ENCODE data around the gene TNFRSF13B.
"Not testable (repeated sequence)": the region's sequence is repeated elsewhere in the genome, so short reads cannot be mapped to it uniquely, and the experiment has no call there.

The TNFRSF13B gene

GRCh38 chr17:16925461-16926060 is 46.4 kb downstream of the TNFRSF13B start:
- Histone ChIP-seq H3K4me1 (ENCODE audit: control insufficient read depth in 1 of 2, insufficient read depth in 2 of 2, low read length in 2 of 2) (no peaks in the 10 kb centered on the region), H3K9me3 (ENCODE audit: control insufficient read depth in 1 of 2, low read length in 2 of 2) (no peaks in the 10 kb centered on the region), H3K27me3 (ENCODE audit: control insufficient read depth in 1 of 2, insufficient read depth in 2 of 2, low read length in 2 of 2) (no peaks in the 10 kb centered on the region), H3K4me3 (ENCODE audit: low read depth in 1 of 2, low read length in 2 of 2) (no peak overlapping the region), H3K36me3 (ENCODE audit: control insufficient read depth in 1 of 2, insufficient read depth in 2 of 2, low read length in 2 of 2) (no peaks in the 10 kb centered on the region), H3K27ac (ENCODE audit: low read depth, low read length) (no peak overlapping the region), H3K9ac (ENCODE audit: low read depth in 1 of 2, low read length in 2 of 2) (no peak overlapping the region)

- H3K27me3 ChIP-seq (ENCODE audit: control insufficient read depth in 1 of 2, insufficient read depth in 2 of 2, low read length in 2 of 2): no peaks in the 10 kb centered on the region
- H3K4me1 ChIP-seq (ENCODE audit: control insufficient read depth in 1 of 2, insufficient read depth in 2 of 2, low read length in 2 of 2): no peaks in the 10 kb centered on the region
- no peak overlapping the region for H3K4me3 ChIP-seq (ENCODE audit: low read depth in 1 of 2, low read length in 2 of 2)
- no peak overlapping the region for H3K9ac ChIP-seq (ENCODE audit: low read depth in 1 of 2, low read length in 2 of 2)
- H3K27ac ChIP-seq (ENCODE audit: low read depth, low read length): no peak overlapping the region
- H3K9me3 ChIP-seq (ENCODE audit: control insufficient read depth in 1 of 2, low read length in 2 of 2): no peaks in the 10 kb centered on the region
- no peaks in the 10 kb centered on the region for H3K36me3 ChIP-seq (ENCODE audit: control insufficient read depth in 1 of 2, insufficient read depth in 2 of 2, low read length in 2 of 2)
Observed at GRCh38 chr17:16924696-16925440, 47.0 kb downstream of the TNFRSF13B start.

DNA sequence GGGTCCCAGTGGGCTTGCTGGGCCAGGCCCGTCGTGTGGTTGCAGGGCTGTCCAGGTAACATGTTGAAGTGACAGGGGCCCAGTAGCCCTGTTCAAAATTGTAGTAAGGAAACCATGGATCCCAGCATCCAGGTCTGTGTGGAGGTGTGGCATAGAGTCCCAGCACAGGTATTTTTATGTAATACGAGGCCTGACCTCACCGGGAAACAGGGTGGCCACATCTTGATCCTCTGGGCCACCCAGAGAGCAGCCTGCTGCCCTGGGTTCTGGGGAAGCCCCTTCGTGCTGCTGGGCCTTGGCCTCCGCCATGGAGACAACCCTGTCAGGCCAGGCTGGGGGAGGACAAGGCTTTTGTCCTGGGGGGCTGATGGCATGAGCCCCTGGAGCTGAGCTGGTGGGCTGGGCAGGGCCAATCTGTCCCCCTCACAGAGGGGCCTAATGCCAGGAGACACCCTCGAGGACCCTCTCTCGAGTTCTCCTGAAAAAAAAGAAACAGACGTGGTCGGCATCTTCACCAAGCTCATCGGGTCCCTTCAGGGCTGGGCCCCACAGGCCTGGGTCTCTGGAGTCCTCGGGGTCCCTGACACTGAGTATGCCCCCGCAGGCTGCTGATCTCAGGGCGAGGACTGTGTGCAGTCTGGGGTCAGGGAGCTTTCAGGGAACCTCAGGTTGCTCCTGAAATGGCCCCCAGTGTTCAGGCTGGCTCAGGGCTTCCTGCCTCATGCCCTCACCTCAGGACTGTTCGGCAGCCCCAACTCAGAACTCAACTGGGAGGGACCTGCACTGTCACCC is 47.8 kb downstream of the TNFRSF13B start:
- no peaks in the 10 kb centered on the region for H3K27me3 ChIP-seq (ENCODE audit: control insufficient read depth in 1 of 2, insufficient read depth in 2 of 2, low read length in 2 of 2)
- no peak overlapping the region for H3K4me3 ChIP-seq (ENCODE audit: low read depth in 1 of 2, low read length in 2 of 2)

GRCh38 chr17:16923097-16923903 is 48.6 kb downstream of the TNFRSF13B start:
- no peaks in the 10 kb centered on the region for H3K9me3 ChIP-seq (ENCODE audit: control insufficient read depth in 1 of 2, low read length in 2 of 2)
- H3K36me3 ChIP-seq (ENCODE audit: control insufficient read depth in 1 of 2, insufficient read depth in 2 of 2, low read length in 2 of 2): no peaks in the 10 kb centered on the region
- H3K4me1 ChIP-seq (ENCODE audit: control insufficient read depth in 1 of 2, insufficient read depth in 2 of 2, low read length in 2 of 2): no peaks in the 10 kb centered on the region
- no peak overlapping the region for H3K4me3 ChIP-seq (ENCODE audit: low read depth in 1 of 2, low read length in 2 of 2)
- no peak overlapping the region for H3K9ac ChIP-seq (ENCODE audit: low read depth in 1 of 2, low read length in 2 of 2)
- no peak overlapping the region for H3K27ac ChIP-seq (ENCODE audit: low read depth, low read length)
- no peaks in the 10 kb centered on the region for H3K27me3 ChIP-seq (ENCODE audit: control insufficient read depth in 1 of 2, insufficient read depth in 2 of 2, low read length in 2 of 2)

More for the DNA sequence above, 47.8 kb downstream of the TNFRSF13B start:
- Histone ChIP-seq H3K27ac (ENCODE audit: low read depth, low read length) (no peak overlapping the region), H3K9ac (ENCODE audit: low read depth in 1 of 2, low read length in 2 of 2) (no peak overlapping the region), H3K4me1 (ENCODE audit: control insufficient read depth in 1 of 2, insufficient read depth in 2 of 2, low read length in 2 of 2) (no peaks in the 10 kb centered on the region), H3K9me3 (ENCODE audit: control insufficient read depth in 1 of 2, low read length in 2 of 2) (no peaks in the 10 kb centered on the region), H3K36me3 (ENCODE audit: control insufficient read depth in 1 of 2, insufficient read depth in 2 of 2, low read length in 2 of 2) (no peaks in the 10 kb centered on the region)

DNA sequence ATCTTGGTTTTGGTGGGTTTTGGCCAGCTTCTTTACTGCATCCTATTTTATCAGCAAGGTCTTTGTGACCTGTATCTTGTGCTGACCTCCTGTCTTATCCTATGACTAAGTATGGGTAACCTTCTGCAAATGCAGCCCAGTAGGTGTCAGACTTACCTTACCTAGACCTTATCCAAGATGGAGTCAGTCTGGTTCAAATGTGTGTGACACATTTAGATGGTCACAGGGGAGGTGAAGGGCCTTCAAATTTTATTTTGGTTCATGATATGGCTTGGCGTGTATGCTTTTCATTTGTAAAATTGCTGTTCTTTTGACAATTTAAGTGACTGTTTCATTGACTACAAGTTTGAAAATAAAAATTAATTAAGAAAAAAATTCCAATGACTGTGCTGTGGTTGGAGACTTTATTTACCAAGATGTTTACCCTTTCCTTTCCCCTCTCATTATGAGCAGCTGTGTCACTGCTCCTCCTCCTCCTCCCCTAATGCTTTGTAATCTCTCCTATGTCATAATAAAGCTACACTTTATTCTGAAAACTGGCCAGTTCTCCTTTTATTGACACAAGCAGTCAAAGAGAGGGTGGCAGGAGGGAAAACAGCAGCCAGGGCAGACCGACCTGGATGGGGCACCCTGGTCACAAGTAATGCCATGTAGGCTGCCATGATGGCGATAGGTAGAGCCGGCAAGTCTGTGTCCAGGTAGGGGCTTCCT is 49.4 kb downstream of the TNFRSF13B start:
- Histone ChIP-seq H3K9me3 (ENCODE audit: control insufficient read depth in 1 of 2, low read length in 2 of 2) (no peaks in the 10 kb centered on the region), H3K4me3 (ENCODE audit: low read depth in 1 of 2, low read length in 2 of 2) (no peak overlapping the region), H3K27ac (ENCODE audit: low read depth, low read length) (no peak overlapping the region), H3K27me3 (ENCODE audit: control insufficient read depth in 1 of 2, insufficient read depth in 2 of 2, low read length in 2 of 2) (no peaks in the 10 kb centered on the region), H3K4me1 (ENCODE audit: control insufficient read depth in 1 of 2, insufficient read depth in 2 of 2, low read length in 2 of 2) (no peaks in the 10 kb centered on the region), H3K36me3 (ENCODE audit: control insufficient read depth in 1 of 2, insufficient read depth in 2 of 2, low read length in 2 of 2) (no peaks in the 10 kb centered on the region), H3K9ac (ENCODE audit: low read depth in 1 of 2, low read length in 2 of 2) (no peak overlapping the region)

- not testable (repeated sequence) for H3K4me1 ChIP-seq (ENCODE audit: control insufficient read depth in 1 of 2, insufficient read depth in 2 of 2, low read length in 2 of 2); H3K9ac ChIP-seq (ENCODE audit: low read depth in 1 of 2, low read length in 2 of 2); H3K4me3 ChIP-seq (ENCODE audit: low read depth in 1 of 2, low read length in 2 of 2); H3K36me3 ChIP-seq (ENCODE audit: control insufficient read depth in 1 of 2, insufficient read depth in 2 of 2, low read length in 2 of 2); H3K27me3 ChIP-seq (ENCODE audit: control insufficient read depth in 1 of 2, insufficient read depth in 2 of 2, low read length in 2 of 2); H3K27ac ChIP-seq (ENCODE audit: low read depth, low read length); H3K9me3 ChIP-seq (ENCODE audit: control insufficient read depth in 1 of 2, low read length in 2 of 2)
Observed at GRCh38 chr17:16921451-16921850, 50.5 kb downstream of the TNFRSF13B start.

DNA sequence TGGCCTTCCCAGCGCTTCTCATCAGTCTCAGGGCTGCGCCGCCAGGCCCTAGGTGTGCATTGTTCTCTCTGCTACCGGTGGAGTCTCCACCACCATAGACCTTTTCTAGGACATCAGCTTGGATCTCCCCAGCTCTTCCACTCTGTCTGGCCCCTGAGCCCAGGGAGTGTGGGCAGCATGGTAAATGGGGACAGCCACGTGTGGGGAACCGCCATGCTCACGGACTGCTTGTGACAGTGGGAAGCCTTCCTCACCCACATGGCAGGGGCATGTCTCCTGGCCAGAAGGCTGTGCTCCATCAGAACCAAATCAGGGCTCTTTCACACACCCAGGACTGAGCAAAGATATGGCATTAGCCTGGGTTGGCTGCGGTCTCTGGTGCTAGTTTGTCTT is 51.3 kb downstream of the TNFRSF13B start:
- Histone ChIP-seq H3K27ac (ENCODE audit: low read depth, low read length) (no peak overlapping the region), H3K9ac (ENCODE audit: low read depth in 1 of 2, low read length in 2 of 2) (no peak overlapping the region), H3K4me3 (ENCODE audit: low read depth in 1 of 2, low read length in 2 of 2) (no peak overlapping the region), H3K9me3 (ENCODE audit: control insufficient read depth in 1 of 2, low read length in 2 of 2) (no peaks in the 10 kb centered on the region), H3K36me3 (ENCODE audit: control insufficient read depth in 1 of 2, insufficient read depth in 2 of 2, low read length in 2 of 2) (no peaks in the 10 kb centered on the region), H3K27me3 (ENCODE audit: control insufficient read depth in 1 of 2, insufficient read depth in 2 of 2, low read length in 2 of 2) (no peaks in the 10 kb centered on the region), H3K4me1 (ENCODE audit: control insufficient read depth in 1 of 2, insufficient read depth in 2 of 2, low read length in 2 of 2) (no peaks in the 10 kb centered on the region)

- Histone ChIP-seq H3K9me3 (ENCODE audit: control insufficient read depth in 1 of 2, low read length in 2 of 2) (no peaks in the 10 kb centered on the region), H3K4me3 (ENCODE audit: low read depth in 1 of 2, low read length in 2 of 2) (no peak overlapping the region), H3K9ac (ENCODE audit: low read depth in 1 of 2, low read length in 2 of 2) (no peak overlapping the region), H3K36me3 (ENCODE audit: control insufficient read depth in 1 of 2, insufficient read depth in 2 of 2, low read length in 2 of 2) (no peaks in the 10 kb centered on the region), H3K4me1 (ENCODE audit: control insufficient read depth in 1 of 2, insufficient read depth in 2 of 2, low read length in 2 of 2) (no peaks in the 10 kb centered on the region), H3K27me3 (ENCODE audit: control insufficient read depth in 1 of 2, insufficient read depth in 2 of 2, low read length in 2 of 2) (no peaks in the 10 kb centered on the region), H3K27ac (ENCODE audit: low read depth, low read length) (no peak overlapping the region)
Observed at GRCh38 chr17:16919663-16920627, 52.0 kb downstream of the TNFRSF13B start.

- Histone ChIP-seq H3K27me3 (ENCODE audit: control insufficient read depth in 1 of 2, insufficient read depth in 2 of 2, low read length in 2 of 2) (no peaks in the 10 kb centered on the region), H3K4me1 (ENCODE audit: control insufficient read depth in 1 of 2, insufficient read depth in 2 of 2, low read length in 2 of 2) (no peaks in the 10 kb centered on the region), H3K9ac (ENCODE audit: low read depth in 1 of 2, low read length in 2 of 2) (no peak overlapping the region), H3K36me3 (ENCODE audit: control insufficient read depth in 1 of 2, insufficient read depth in 2 of 2, low read length in 2 of 2) (no peaks in the 10 kb centered on the region), H3K9me3 (ENCODE audit: control insufficient read depth in 1 of 2, low read length in 2 of 2) (no peaks in the 10 kb centered on the region), H3K4me3 (ENCODE audit: low read depth in 1 of 2, low read length in 2 of 2) (no peak overlapping the region), H3K27ac (ENCODE audit: low read depth, low read length) (no peak overlapping the region)
Observed at GRCh38 chr17:16918443-16918842, 53.5 kb downstream of the TNFRSF13B start.
